Measurements from ENCODE around the gene COA6. TPM values are rescaled to one million over a fixed set of nuclear protein-coding genes. Genes with fewer than 3 reads are reported as not detected.

Gene COA6
- total RNA-seq, 1 donor from 2014 or later = 32.0 TPM

- no peak for TF ChIP-seq CTCF (conservative IDR thresholded peaks at IDR 0.05)
- Mint-ChIP-seq H3K27ac (ENCODE audit: unreplicated experiment) (no peak overlapping the region), H3K4me3 (no peak overlapping the region), H3K27me3 (ENCODE audit: low read depth) (peaks cover 4% of the 10 kb centered on the region), H3K4me1 (no peaks in the 10 kb centered on the region), H3K9me3 (no peaks in the 10 kb centered on the region), H3K36me3 (ENCODE audit: low read depth) (no peaks in the 10 kb centered on the region)
- DNase-seq (ENCODE audit: low read depth, low spot score) = no peak
These were observed 15.4 kb upstream of the COA6 start for GRCh38 chr1:234357831-234358230.

GRCh38 chr1:234361102-234361603 is 12.1 kb upstream of the COA6 start:
- Mint-ChIP-seq H3K27ac (ENCODE audit: unreplicated experiment) (no peak overlapping the region), H3K9me3 (no peaks in the 10 kb centered on the region), H3K4me3 (no peak overlapping the region), H3K4me1 (no peaks in the 10 kb centered on the region), H3K36me3 (ENCODE audit: low read depth) (no peaks in the 10 kb centered on the region), H3K27me3 (ENCODE audit: low read depth) (peaks cover 6% of the 10 kb centered on the region)
- DNase-seq (ENCODE audit: low read depth, low spot score) = no peak
- TF ChIP-seq CTCF (conservative IDR thresholded peaks at IDR 0.05) = no peak

DNA sequence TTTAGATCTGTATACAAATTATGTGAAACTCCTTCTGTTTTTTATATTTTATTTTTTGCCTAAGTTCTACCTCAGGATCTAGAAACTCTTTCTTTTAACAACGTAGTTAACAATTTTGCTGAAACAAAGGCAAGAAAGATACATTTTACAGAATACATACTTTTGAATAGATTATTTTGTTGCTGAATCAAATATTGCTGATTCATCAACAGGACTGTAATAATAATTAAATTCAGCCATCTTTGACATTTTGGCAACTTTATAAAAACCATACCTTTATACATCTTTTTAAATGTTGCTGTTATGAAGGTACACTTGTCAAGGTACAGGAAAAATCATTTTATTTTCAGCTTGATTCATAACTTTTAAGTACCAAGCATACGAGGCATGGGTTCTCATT is 10.7 kb upstream of the COA6 start:
- no peaks in the 10 kb centered on the region for H3K4me1 Mint-ChIP-seq
- peaks cover 6% of the 10 kb centered on the region for H3K27me3 Mint-ChIP-seq (ENCODE audit: low read depth)
- DNase-seq (ENCODE audit: low read depth, low spot score) = no peak
- no peak for TF ChIP-seq CTCF (conservative IDR thresholded peaks at IDR 0.05)
- no peak overlapping the region for H3K27ac Mint-ChIP-seq (ENCODE audit: unreplicated experiment)
- H3K36me3 Mint-ChIP-seq (ENCODE audit: low read depth) = no peaks in the 10 kb centered on the region
- no peaks in the 10 kb centered on the region for H3K9me3 Mint-ChIP-seq
- no peak overlapping the region for H3K4me3 Mint-ChIP-seq

DNA sequence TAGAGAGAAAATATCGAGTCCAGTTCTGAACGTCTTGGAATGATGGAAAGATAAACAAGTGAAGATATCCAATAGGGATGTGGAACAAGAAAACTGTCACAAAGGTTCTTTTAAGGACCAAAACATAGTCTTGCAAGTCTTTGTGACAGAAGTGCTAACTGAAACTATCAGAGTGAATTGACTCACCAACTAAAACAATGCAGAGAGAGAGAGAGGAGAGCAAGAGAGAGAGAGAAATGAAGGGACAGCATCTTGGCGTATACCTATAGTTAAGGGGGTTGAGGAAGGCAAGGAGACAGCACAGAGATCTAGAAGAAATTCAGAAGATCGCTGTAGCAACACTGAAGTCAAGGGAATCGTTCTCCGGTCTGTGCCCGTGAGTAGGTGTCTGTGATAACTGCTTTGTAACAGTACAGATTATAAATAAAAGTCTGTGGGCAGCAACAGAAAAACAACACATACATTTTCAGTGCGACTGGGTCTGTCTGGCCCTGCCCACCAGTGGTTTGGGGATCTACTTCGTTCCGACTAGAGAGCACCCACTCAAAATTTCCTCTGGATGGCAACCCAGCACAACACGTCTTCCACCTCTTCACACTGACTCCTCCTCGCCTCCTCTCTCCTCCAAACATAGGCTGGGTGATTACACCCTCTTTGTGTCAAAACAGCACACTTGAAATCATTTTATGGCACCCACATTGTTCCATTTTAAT is 4.8 kb upstream of the COA6 start:
- Mint-ChIP-seq H3K27me3 (ENCODE audit: low read depth) (peaks cover 24% of the 10 kb centered on the region), H3K4me1 (peaks cover 14% of the 10 kb centered on the region), H3K27ac (ENCODE audit: unreplicated experiment) (no peak overlapping the region), H3K4me3 (no peak overlapping the region), H3K9me3 (no peaks in the 10 kb centered on the region), H3K36me3 (ENCODE audit: low read depth) (no peaks in the 10 kb centered on the region)
- TF ChIP-seq CTCF (conservative IDR thresholded peaks at IDR 0.05) = no peak
- no peak for DNase-seq (ENCODE audit: low read depth, low spot score)

GRCh38 chr1:234369033-234369430 is 4.2 kb upstream of the COA6 start:
- no peak overlapping the region for H3K27ac Mint-ChIP-seq (ENCODE audit: unreplicated experiment)
- peaks cover 16% of the 10 kb centered on the region for H3K4me1 Mint-ChIP-seq
- H3K36me3 Mint-ChIP-seq (ENCODE audit: low read depth) = no peaks in the 10 kb centered on the region
- no peak for DNase-seq (ENCODE audit: low read depth, low spot score)
- no peak overlapping the region for H3K4me3 Mint-ChIP-seq
- no peak for TF ChIP-seq CTCF (conservative IDR thresholded peaks at IDR 0.05)
- H3K27me3 Mint-ChIP-seq (ENCODE audit: low read depth) = peaks cover 24% of the 10 kb centered on the region
- H3K9me3 Mint-ChIP-seq = no peaks in the 10 kb centered on the region

Data from neural crest cell (in vitro differentiated cells).